SH-SY5Y (cell line): Measurements from ENCODE around the gene CEMIP.

ENCODE experiments used
- GATA2 ChIP-seq: IDR thresholded peaks from 2 replicates; pipeline ENCODE4 v1.6.1; 2011; ENCODE audit warnings: mild to moderate bottlenecking, low read depth, low read length
- GATA3 ChIP-seq: IDR thresholded peaks from 2 replicates; pipeline ENCODE4 v1.6.1; 2011; ENCODE audit warnings: low read depth, mild to moderate bottlenecking, low read length, moderate library complexity

The CEMIP gene

GRCh38 chr15:80856400-80856799, 77.2 kb downstream of the CEMIP start:
- no peak for TF ChIP-seq GATA2
- no peak for TF ChIP-seq GATA3

GRCh38 chr15:80856809-80857377, 77.7 kb downstream of the CEMIP start:
- no peak for TF ChIP-seq GATA2
- TF ChIP-seq GATA3, result no peak

- TF ChIP-seq GATA2 (no peak), GATA3 (no peak)
Measured at GRCh38 chr15:80861731-80862170, 82.6 kb downstream of the CEMIP start.

GRCh38 chr15:80864666-80865065, 85.5 kb downstream of the CEMIP start:
- TF ChIP-seq GATA3 (no peak), GATA2 (no peak)

- TF ChIP-seq GATA2 (no peak), GATA3 (no peak)
Measured at GRCh38 chr15:80866936-80867335, 87.8 kb downstream of the CEMIP start.

GRCh38 chr15:80870366-80870765, 91.2 kb downstream of the CEMIP start:
- TF ChIP-seq GATA2, result no peak
- TF ChIP-seq GATA3, result no peak

GRCh38 chr15:80870893-80871292, 91.7 kb downstream of the CEMIP start:
- TF ChIP-seq GATA2 (no peak), GATA3 (no peak)

- no peak for TF ChIP-seq GATA2
- TF ChIP-seq GATA3, result no peak
Measured at GRCh38 chr15:80871858-80872257, 92.7 kb downstream of the CEMIP start.

- TF ChIP-seq GATA3 (no peak), GATA2 (no peak)
Measured at GRCh38 chr15:80873366-80873952, 94.3 kb downstream of the CEMIP start.

- no peak for TF ChIP-seq GATA2
- TF ChIP-seq GATA3, result no peak
Measured at GRCh38 chr15:80875568-80876347, 96.6 kb downstream of the CEMIP start.

GRCh38 chr15:80876348-80876674, 97.1 kb downstream of the CEMIP start:
- no peak for TF ChIP-seq GATA3
- no peak for TF ChIP-seq GATA2

- TF ChIP-seq GATA2 (no peak), GATA3 (no peak)
Measured at GRCh38 chr15:80878242-80878866, 99.2 kb downstream of the CEMIP start.

GRCh38 chr15:80878867-80879250, 99.7 kb downstream of the CEMIP start:
- TF ChIP-seq GATA2 (no peak), GATA3 (no peak)

GRCh38 chr15:80880086-80880485, 100.9 kb downstream of the CEMIP start:
- TF ChIP-seq GATA2 (no peak), GATA3 (no peak)
